Measurements from ENCODE around the gene SPATA6.

The SPATA6 gene

DNA sequence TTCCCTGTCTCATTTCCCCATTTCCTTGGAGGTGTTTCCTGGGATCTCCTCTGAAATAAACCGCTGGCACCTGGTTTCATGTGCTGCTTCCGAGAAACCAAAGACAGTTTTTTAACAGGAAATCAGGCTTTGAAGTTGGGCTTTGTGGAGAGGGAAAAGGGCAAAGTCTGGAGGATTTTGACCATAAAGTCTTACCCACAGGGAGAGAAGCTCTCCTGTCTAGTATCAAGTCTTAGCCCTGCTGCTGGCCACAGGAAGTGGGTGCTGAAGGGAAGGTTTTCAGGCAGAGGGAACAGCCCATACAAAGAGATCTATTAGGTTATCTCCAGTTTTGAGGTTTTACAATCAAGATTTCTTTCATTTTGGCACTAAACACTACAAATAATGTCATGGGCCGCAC is 220.2 kb downstream of the SPATA6 start:
- DNase-seq (ENCODE audit: low spot score), result no peak

DNA sequence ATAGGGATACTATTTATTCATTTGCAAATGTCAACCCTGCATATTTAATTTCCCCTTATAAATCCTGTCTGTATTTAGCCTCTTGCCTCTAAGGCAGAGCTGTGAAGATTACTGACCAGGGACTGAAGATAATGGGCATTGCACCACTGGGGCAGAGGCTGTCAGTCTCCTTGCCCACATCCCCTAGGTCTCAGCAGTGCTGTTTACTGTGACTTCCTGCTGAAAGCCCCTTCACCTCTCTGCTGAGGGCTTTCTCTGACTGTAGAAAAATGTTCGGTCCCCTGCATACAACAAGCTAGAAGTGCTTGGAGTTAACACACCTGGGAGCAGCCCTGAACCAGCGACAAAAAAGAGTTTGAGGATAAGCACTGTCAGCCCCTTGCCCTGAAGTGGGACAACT is 220.7 kb downstream of the SPATA6 start:
- no peak for DNase-seq (ENCODE audit: low spot score)

DNA sequence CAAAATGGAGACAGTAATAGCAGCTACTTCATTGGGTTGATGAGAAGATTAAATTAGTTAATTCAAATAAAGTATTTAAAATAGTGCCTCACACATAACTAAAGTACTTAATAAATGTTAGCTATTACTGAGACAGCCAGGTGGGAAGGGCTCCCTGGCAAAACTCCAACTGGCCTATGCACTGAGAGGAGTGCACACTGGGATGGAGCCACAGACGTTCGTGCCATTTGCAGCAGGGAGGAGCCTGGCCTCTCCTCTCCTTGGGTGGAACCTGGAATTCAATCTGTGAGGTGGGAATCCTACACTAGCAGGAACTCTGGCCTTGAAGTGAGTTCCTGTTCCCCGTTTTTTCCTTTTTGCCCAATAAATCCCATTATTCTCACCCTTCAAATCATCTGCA is 221.4 kb downstream of the SPATA6 start:
- DNase-seq (ENCODE audit: low spot score), result no peak

DNA sequence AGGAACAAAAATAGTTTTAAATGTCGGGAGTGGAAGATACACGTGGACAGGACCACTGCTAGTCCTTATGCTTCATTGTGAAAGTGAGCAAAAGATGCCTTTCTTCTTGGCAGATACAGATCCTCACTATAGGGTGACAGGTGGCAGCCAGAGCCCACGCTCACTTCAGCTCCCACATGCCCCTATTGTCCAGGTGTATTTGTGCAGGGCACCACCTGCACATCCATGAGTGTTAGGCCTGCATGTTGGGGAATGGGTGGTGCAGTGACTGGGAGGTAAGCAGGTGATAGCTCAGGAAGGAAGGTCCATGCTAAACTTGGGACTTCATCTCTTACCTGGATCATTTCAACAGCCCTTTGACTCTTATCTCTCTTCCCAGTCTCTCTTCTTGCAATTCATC is 222.1 kb downstream of the SPATA6 start:
- no peak for DNase-seq (ENCODE audit: low spot score)

DNA sequence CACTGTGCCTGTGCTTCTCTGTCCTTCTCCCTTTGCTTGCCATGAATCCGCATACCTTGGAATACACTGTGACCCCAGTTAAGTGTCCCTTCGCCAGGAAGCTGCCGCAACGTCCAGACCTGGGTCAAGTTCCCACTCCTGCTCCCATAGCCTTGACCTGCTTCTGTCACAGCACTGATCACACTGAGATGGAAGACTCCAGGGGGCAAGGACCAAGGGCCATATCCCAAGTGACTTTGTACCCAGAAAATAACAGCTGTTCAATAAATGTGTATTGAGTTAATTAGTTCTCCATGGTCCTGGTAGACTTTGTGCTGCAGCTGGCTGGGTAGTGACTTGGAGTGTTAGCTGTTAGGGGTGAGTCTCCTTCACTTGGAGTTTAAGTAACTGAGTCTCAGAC is 223.6 kb downstream of the SPATA6 start:
- DNase-seq (ENCODE audit: low spot score), result no peak

DNA sequence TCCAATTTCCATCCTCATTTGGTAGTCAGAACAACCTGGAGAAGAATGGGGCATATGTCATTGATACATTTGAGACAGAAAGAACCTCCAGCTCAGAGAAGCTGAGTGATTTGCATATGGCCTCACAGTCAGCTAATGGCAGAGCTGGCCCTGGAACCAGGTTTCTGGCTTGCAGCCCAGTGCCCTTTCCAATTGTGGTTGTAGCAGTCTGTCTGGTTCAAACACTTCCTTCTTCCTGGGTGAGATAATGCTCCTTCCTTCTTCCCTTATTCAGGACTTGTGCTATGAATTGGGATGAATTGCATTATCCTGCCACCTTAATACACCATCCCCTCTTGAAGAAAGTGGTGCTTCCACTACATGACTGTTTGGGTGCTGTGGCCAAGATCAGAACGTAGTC is 225.3 kb downstream of the SPATA6 start:
- DNase-seq (ENCODE audit: low spot score), result no peak
